Endothelial cell of umbilical vein (primary cell): ENCODE results near the gene CCRL2. TPM values are rescaled to one million over a fixed set of nuclear protein-coding genes. Genes with fewer than 3 reads are reported as not detected.

Experiments used
- BruUV-seq: library from RNA; stranded (reverse); fragments of 400-500 nt; replicated peaks from 2 replicates; lab custom pipeline; 2021; lab: Mats Ljungman, UMichigan
- CTCF ChIA-PET: fragments of 300-600, 350-600 bp; sonication (Branson Sonifier 250); formaldehyde crosslinking; loops from one replicate; lab custom pipeline; 2021; ENCODE audit warnings: antibody characterized with exemption, inconsistent platforms; lab: Charles Lee
- POLR2A ChIA-PET: fragments of 300-600, 350-600 bp; sonication (Branson Sonifier 250); formaldehyde crosslinking; loops from one replicate; lab custom pipeline; 2021; ENCODE audit warnings: antibody characterized with exemption, inconsistent platforms; lab: Charles Lee
- DNase-seq: peaks from one replicate; pipeline ENCODE4 v3.0.0-alpha.2; 2011; ENCODE audit warnings: low read depth, low spot score
- FAIRE-seq: peaks from 2 replicates; lab custom pipeline; 2011; peaks lifted over from hg19 to GRCh38; lab: Jason Lieb, UNC
- H2AFZ ChIP-seq: 2 replicates; pipeline ENCODE4 v1.6.0; 2012; ENCODE audit warnings: low read depth, low read length, control low read depth, inconsistent platforms
- H3K27ac ChIP-seq: 2 replicates; pipeline ENCODE4 v1.5.1; 2011; ENCODE audit warnings: low read depth, mild to moderate bottlenecking, control low read depth, low read length, moderate library complexity; ENCODE audit not compliant: insufficient read depth
- H3K27me3 ChIP-seq, 2 experiments: 2 replicates each; pipeline versions ENCODE4 v1.6.0 to v1.6.1; 2011; ENCODE audit warnings: low read length in 2 of 2, mixed read lengths in 1 of 2; ENCODE audit not compliant: control insufficient read depth in 2 of 2, insufficient read depth in 2 of 2
- H3K36me3 ChIP-seq, 2 experiments: 2 replicates in 1 of 2; 3 replicates in 1 of 2; pipeline ENCODE4 v1.5.1; 2011; ENCODE audit warnings: low read length in 2 of 2, mild to moderate bottlenecking in 1 of 2, moderate library complexity in 1 of 2; ENCODE audit not compliant: control insufficient read depth in 2 of 2, insufficient read depth in 2 of 2; ENCODE audit errors: extremely low read depth in 1 of 2
- H3K4me1 ChIP-seq: 3 replicates; pipeline ENCODE4 v1.5.1; 2011; ENCODE audit warnings: mild to moderate bottlenecking, low read length; ENCODE audit not compliant: control insufficient read depth, insufficient read depth; ENCODE audit errors: extremely low read depth
- H3K4me2 ChIP-seq: 2 replicates; pipeline ENCODE4 v1.6.1; 2011; ENCODE audit warnings: low read length, control low read depth, mixed read lengths; ENCODE audit not compliant: insufficient read depth
- H3K4me3 ChIP-seq, 3 experiments: fragments of 200-600 bp in 1 of 3; sonication (generic), shearing (Covaris generic) in 1 of 3; replicated peaks in 1 of 3; 2 replicates each; pipeline ENCODE4 v1.5.1; 2011 to 2016; ENCODE audit warnings: control low read depth in 3 of 3, low read length in 3 of 3, mild to moderate bottlenecking in 2 of 3, inconsistent platforms in 1 of 3, low read depth in 1 of 3, moderate library complexity in 1 of 3; ENCODE audit not compliant: insufficient read depth in 1 of 3
- H3K79me2 ChIP-seq: 2 replicates; pipeline ENCODE4 v1.6.0; 2012; ENCODE audit warnings: low read length, inconsistent platforms; ENCODE audit not compliant: control insufficient read depth, insufficient read depth
- H3K9ac ChIP-seq: replicated peaks from 2 replicates; pipeline ENCODE3; 2011; ENCODE audit warnings: low read length, control low read depth; ENCODE audit not compliant: insufficient read depth; ENCODE audit errors: extremely low read depth
- H3K9me1 ChIP-seq: replicated peaks from 3 replicates; pipeline ENCODE4 v1.6.0; 2011; ENCODE audit warnings: mild to moderate bottlenecking, low read length; ENCODE audit not compliant: control insufficient read depth, insufficient read depth; ENCODE audit errors: extremely low read depth
- H3K9me3 ChIP-seq: replicated peaks from 2 replicates; pipeline ENCODE4 v1.5.1; 2012; ENCODE audit warnings: low read length, inconsistent platforms; ENCODE audit not compliant: control insufficient read depth, insufficient read depth
- H4K20me1 ChIP-seq: replicated peaks from 2 replicates; pipeline ENCODE3; 2011; ENCODE audit warnings: mild to moderate bottlenecking, low read length; ENCODE audit not compliant: control insufficient read depth, insufficient read depth; ENCODE audit errors: extremely low read depth
- CTCF ChIP-seq, 2 donors: IDR thresholded peaks; 1 replicate in 1 of 2; 2 replicates in 1 of 2; pipeline ENCODE4 v1.5.1; 2011; ENCODE audit warnings: low read length in 2 of 2, mild to moderate bottlenecking in 2 of 2, moderate library complexity in 2 of 2, control low read depth in 1 of 2, inconsistent platforms in 1 of 2, low read depth in 1 of 2; ENCODE audit not compliant: insufficient read depth in 1 of 2; ENCODE audit errors: extremely low read depth in 1 of 2
- EZH2 ChIP-seq: IDR thresholded peaks from 2 replicates; pipeline ENCODE4 v1.6.1; 2012; ENCODE audit warnings: borderline replicate concordance, low read depth, mild to moderate bottlenecking, moderate library complexity, low read length, inconsistent platforms; ENCODE audit not compliant: severe bottlenecking
- FOS ChIP-seq: IDR thresholded peaks from 2 replicates; pipeline ENCODE4 v1.6.1; 2011; ENCODE audit warnings: mild to moderate bottlenecking, low read length, moderate library complexity, borderline replicate concordance; ENCODE audit not compliant: insufficient read depth
- GATA2 ChIP-seq: IDR thresholded peaks from 2 replicates; pipeline ENCODE4 v1.7.0; 2011; ENCODE audit warnings: low read depth, mild to moderate bottlenecking, moderate library complexity, mixed read lengths, low read length; ENCODE audit not compliant: insufficient read length, insufficient read depth
- JUN ChIP-seq: IDR thresholded peaks from 2 replicates; pipeline ENCODE4 v1.6.1; 2011; ENCODE audit warnings: borderline replicate concordance, low read depth; ENCODE audit not compliant: insufficient read length, insufficient read depth
- MAX ChIP-seq: IDR thresholded peaks from 2 replicates; pipeline ENCODE4 v1.6.1; 2011; ENCODE audit not compliant: insufficient read depth, insufficient read length
- MYC ChIP-seq: IDR thresholded peaks from one replicate; pipeline ENCODE4 v1.6.1; 2011; ENCODE audit warnings: mild to moderate bottlenecking, low read depth, low read length
- POLR2A ChIP-seq: IDR thresholded peaks from 2 replicates; pipeline ENCODE4 v1.6.1; 2012; ENCODE audit warnings: low read depth, mild to moderate bottlenecking, control low read depth, low read length
- POLR2AphosphoS5 ChIP-seq: IDR thresholded peaks from 2 replicates; pipeline ENCODE4 v1.6.1; 2012; ENCODE audit warnings: low read depth, mild to moderate bottlenecking, control low read depth, low read length, moderate library complexity; ENCODE audit not compliant: insufficient read depth
- dilution Hi-C: fragments of 300-500 bp; cut with MboI; formaldehyde crosslinking; loops from one replicate; pipeline ENCODE4 v1.15.0; 2019; ENCODE audit warnings: low sequenced_read_pairs; ENCODE audit not compliant: extremely low pct_ligation_motif_present
- intact Hi-C: fragments of 100-400 bp; cut with micrococcal nuclease; formaldehyde crosslinking; loops from one replicate; pipeline ENCODE4 v1.10.0; 2022
- polyA plus RNA-seq, 4 experiments: library from polyadenylated mRNA; depleted of rRNA in 3 of 4; stranded (reverse) in 3 of 4; unstranded in 1 of 4; fragments of >200 nt; gene quantifications; 2 replicates each; pipeline versions ENCODE4 v1.2.1 to v1.2.3, GENCODE V29; 2011 to 2012; ENCODE audit warnings: missing spikeins in 1 of 4
- total RNA-seq: library from RNA; stranded (reverse); gene quantifications from 2 replicates; pipeline ENCODE4 v1.2.3, GENCODE V29; 2021

The CCRL2 gene
- total and polyA plus RNA-seq, 2 donors (not counting 3 experiments of a cell fraction or from before 2014, with no cell fraction given) = 6.4 to 6.6 TPM

GRCh38 chr3:46358466-46358865 is 48.6 kb upstream of the CCRL2 start:
- intact Hi-C loops (no loop called here), dilution Hi-C loops (no loop called here)
- H3K36me3 ChIP-seq = no peaks in the 10 kb centered on the region
- POLR2A ChIA-PET = no interaction called here
- no peaks in the 10 kb centered on the region for H4K20me1 ChIP-seq
- H3K27me3 ChIP-seq = peaks cover 7 to 12% of the 10 kb centered on the region in 2 experiments
- CTCF ChIA-PET = interaction anchor here (1.5 kb wide), 1 partner anchor 20 kb away, joined by 4 read pairs; no protein-coding TSS in a partner anchor
- no peak for TF ChIP-seq FOS
- TF ChIP-seq JUN = no peak
- TF ChIP-seq POLR2AphosphoS5 = no peak
- TF ChIP-seq GATA2 = no peak
- no peak for TF ChIP-seq MYC
- no peak for TF ChIP-seq EZH2
- TF ChIP-seq MAX = no peak
- no peak for TF ChIP-seq CTCF (IDR thresholded peaks at IDR 0.05; ENCODE audit: extremely low read depth in 1 of 2, insufficient read depth in 1 of 2, low read depth in 1 of 2, low read length in 2 of 2)
- no peak for TF ChIP-seq POLR2A
- H3K9me3 ChIP-seq = no peaks in the 10 kb centered on the region
- no TSS peak for BruUV-seq
- no peak overlapping the region for H2AFZ ChIP-seq
- no peaks in the 10 kb centered on the region for H3K79me2 ChIP-seq
- H3K4me3 ChIP-seq = no peak overlapping the region
- DNase-seq (no peak), FAIRE-seq (no peak)
- no peak overlapping the region for H3K4me2 ChIP-seq
- H3K27ac ChIP-seq = no peak overlapping the region
- H3K4me1 ChIP-seq = no peaks in the 10 kb centered on the region
- no peaks in the 10 kb centered on the region for H3K9me1 ChIP-seq
- no peak overlapping the region for H3K9ac ChIP-seq
